Left cardiac atrium (tissue), 4 donors: Measurements from ENCODE around the gene PRKAR2B. TPM values are rescaled to one million over a fixed set of nuclear protein-coding genes. Genes with fewer than 3 reads are reported as not detected.

Source experiments
- ATAC-seq, 2 donors: fragments of 200-7000 bp; cut with Tn5 transposase; one replicate each; pipeline ENCODE4 v1.9.1; 2020; ENCODE audit warnings: mild to moderate bottlenecking in 2 of 2, moderate library complexity in 2 of 2
- DNase-seq: peaks from one replicate; pipeline ENCODE4 v3.0.0-alpha.2; 2020
- intact Hi-C, 2 donors: fragments of 100-400 bp; cut with DNase I; formaldehyde crosslinking; loops; one replicate each; pipeline versions ENCODE4 v1.14.1 to v1.15.1; 2022 to 2023
- total RNA-seq, 2 donors: library from RNA; stranded (reverse); fragmentation: NEBNext Ultra II Directional; extraction: Animal tissue kit (Norgen Biotek cat#: 25700); gene quantifications; one replicate each; pipeline ENCODE4 v1.2.1, GENCODE V29; 2021
- donor health status: DM: no; HTN: yes; CAD: no.
- donor health status: DM: no; HTN: yes; CAD: no; lungs with severe emphysema.
- donor health status: DM: yes; HTN: yes; CAD: no.
- donor health status: Dilated cardiomyopathy.

The PRKAR2B gene
- total RNA-seq, 2 donors from 2014 or later, result 52.2 to 78.2 TPM

DNA sequence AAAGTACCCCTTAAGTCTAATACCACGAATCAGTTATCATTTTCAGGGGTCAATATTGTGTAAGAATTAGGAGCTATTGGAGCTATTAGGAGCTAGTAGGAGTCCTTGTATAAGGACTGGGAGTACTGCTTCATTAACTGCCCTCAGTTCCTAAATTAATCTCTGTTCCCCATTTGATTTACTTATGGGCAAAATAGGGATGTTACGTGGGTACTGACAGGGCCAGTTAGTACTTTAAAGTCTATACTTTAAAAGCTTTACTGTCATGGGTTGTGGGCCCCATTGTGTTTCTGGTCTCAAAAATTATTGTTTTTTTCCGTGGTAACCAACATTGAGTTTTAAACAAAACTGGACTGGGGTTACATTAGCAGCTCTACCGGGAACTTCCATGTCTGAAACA lies 60.3 kb downstream of the PRKAR2B start:
- no peak for DNase-seq
- no peak for ATAC-seq
- intact Hi-C loops, result no loop called here

DNA sequence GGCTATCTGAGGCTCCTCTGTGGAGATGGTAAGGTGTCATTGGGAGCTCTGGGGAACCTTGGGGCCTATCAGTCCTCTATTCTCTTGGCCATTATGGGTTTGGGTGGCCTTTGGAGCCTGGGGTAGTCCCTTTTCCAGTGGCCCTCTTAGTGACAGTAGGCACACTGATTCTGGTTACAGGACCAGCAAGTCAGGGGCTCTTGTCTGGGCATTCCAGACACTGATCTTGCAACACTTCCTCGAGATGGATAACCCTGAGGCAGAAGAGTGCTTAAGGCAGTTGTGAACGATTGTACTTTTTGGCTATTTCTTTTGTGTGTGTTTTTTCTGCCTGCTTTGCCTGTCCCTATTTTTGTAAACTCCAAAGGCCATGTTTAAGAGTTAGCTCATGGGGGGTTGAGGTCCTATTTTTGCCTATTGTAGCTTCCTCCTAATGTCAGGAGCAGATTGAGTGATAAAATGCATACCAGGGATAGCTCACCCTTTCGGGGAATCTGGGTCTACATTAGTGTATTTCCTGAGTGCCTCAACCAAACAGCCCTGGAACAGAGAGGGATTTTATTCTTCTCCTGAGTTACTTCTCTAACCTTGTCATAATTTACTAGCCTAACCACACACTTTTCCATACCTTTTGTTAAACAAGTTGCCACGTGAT lies 61.2 kb downstream of the PRKAR2B start:
- intact Hi-C loops, result no loop called here
- ATAC-seq (no peak), DNase-seq (no peak)

DNA sequence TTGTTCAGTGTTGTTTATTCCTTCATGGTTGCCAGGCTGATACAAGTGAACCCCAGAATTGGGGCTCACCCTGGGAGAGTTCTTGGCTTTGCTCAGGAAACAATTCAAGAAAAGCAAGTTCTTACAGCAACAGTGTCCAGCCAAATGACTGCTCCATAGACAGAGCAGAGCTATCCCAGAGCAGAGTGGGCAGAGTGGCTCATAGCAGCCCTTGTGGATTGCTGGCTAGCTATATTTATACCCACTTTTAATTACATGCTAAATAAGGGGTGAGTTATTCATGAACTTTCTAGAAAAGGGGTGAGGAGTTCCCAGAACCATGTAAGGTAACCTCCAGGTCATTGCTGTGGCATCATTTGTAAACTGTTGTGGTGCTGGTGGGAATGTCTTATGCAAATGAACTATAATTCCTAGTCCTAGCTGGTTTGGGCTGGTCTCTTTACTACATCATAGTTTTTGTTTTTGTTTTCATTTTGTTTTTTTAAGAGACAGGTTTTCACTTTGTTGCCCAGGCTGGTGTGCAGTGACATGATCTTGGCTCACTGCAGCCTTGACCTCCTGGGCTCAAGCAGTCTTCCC lies 64.4 kb downstream of the PRKAR2B start:
- intact Hi-C loops, result no loop called here
- ATAC-seq (no peak), DNase-seq (no peak)

DNA sequence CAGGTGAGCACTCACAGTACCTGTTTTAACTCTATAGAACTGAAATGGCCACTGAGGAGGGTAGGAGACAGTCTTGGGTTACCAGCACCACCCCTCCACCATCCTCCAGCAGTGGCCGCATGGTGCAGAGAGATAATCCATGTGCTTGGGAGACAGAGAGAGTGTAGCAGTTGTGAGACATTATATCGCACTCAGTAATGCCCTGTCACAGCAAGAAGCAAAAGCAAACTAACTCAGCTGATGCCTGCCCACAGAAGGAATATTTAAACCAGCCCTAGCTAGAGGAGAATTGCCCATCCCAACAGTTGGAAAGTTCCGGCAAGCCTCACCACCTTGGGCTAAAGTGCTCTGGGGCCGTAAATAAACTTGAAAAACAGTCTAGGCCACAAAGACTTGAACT lies 65.5 kb downstream of the PRKAR2B start:
- DNase-seq (no peak), ATAC-seq (no peak)
- intact Hi-C loops, result no loop called here

DNA sequence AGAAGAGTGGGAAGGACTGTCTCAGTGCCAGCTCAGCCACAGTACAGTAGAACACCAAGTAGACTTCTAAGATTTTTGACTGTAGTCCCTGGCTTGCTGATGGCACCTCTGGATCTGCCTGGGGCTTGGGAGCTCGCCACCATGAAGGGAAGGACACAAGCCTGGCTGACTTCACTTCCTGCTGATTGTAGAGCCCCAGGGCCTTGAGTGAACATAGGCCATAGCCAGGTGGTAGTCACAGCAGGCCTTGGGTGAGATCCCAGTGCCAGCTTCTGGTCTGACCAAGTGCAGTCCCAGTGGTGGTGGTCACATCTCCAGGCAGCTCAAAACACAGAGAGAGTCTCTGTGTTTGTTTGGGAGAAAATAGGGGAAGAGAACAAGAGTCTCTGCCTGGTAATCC lies 66.7 kb downstream of the PRKAR2B start:
- DNase-seq, result no peak
- ATAC-seq, result no peak
- intact Hi-C loops, result no loop called here

DNA sequence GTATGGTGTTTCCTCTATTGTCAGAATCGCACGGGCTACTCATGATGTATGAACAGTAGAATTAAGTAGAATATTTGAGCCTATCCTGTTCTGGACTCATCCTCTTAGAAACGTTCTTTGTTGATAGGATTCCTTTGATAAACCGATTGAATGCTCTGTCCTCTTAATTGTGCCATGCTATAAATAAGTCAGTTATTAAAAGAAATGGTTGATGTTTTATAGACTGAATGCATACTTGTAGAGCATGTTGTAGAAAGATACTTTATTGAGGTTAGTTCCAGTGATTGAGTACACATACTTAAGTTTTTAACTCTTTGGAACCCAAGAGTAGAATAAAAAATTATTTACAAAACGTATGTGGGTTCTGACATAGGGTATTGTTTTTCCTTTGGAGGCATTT lies 69.4 kb downstream of the PRKAR2B start:
- ATAC-seq (no peak), DNase-seq (no peak)
- intact Hi-C loops, result no loop called here

DNA sequence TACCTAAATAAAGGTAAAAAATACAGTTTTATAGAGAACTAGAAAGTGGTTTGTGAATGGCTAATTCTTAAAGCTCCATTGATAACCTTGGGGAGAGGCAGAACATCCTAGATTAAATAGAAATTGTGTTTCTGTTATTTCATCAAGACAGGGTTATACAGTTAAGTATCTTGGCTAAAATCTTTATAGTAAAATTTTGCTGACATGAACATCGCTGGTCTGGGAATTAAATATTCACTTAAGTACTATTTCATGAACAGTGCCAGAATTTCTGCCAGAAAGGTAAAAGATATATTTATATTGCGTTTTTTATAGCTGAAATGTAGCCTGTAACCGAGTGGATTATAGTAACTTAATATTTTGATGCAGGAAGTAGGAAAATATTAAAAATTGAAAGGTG lies 70.6 kb downstream of the PRKAR2B start:
- no peak for ATAC-seq
- intact Hi-C loops, result no loop called here

DNA sequence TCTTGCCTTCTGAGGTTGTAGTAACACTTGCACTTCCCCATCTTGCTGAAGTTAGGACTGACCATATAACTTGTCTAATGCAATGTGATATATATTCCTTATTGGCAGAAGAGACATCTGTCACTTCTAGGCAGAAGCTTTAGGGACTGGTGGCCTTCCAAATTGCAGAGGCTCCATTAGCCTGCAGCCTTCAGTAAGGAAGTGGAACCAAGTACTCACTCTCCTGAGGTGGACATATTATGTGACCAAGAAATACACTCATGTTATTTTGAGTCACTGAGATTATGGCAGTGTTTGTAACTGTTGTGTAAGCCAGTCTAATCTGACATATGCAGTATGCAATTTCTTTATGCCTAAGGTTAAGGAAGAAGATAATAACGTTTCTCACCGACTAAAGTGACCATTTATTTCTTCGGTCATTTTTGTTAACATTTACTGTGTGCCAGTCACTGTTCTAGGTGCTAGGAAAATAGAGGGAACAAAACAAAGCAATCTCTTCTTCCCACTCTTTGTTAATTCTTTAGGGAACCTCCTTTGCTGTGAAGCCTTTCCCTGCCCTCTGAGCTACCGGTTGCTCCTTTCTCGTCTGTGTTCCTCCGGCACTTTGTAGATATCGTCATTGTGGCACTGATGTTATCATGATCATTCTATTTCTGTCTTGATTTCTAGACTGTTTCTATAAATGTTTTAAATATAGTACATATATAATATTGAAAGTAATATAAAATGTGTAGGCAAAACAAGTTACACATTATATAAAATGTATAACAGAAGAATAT lies 71.4 kb downstream of the PRKAR2B start:
- DNase-seq, result no peak
- ATAC-seq, result no peak
- intact Hi-C loops, result no loop called here

More for the DNA sequence above, 70.6 kb downstream of the PRKAR2B start:
- no peak for DNase-seq

DNA sequence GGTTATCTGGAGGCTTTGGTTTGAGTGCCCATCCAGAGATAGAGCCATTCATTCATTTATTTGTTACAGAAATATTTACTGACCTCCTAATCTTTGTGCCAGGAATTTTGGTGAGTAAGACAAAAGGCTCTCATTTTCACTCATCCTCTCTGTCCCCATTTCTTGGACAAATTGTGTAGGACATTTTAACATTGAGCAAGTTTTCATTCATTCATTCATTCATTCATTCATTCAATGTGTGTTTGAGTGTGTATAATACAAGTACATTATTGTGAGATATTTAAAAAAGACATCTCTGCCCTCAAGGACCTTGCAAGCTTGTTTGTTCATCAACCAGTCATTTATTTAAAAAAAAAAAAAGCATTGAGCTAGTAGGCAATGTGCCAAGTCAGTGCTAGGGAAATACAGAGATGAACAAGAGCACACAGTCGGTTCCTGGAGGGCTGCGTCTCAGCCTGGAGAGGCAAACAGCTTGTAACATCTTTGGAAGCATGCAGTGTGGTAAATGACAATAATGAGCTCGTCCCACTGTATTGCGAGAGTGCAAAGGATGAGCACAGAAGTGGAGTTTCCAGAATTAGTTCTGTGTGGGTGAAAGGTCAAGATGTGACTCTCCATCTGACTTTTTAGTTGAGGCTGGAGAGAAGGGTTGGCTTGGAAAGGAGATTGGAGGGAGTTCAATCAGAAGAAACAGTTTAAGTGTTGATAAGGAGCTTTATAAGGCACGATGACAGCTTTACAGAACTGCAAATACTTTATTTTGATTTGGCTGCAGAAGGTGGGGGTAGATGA lies 73.8 kb downstream of the PRKAR2B start:
- ATAC-seq (peak in 1 of 2 donors; percentile 53), DNase-seq (no peak)
- intact Hi-C loops, result no loop called here

DNA sequence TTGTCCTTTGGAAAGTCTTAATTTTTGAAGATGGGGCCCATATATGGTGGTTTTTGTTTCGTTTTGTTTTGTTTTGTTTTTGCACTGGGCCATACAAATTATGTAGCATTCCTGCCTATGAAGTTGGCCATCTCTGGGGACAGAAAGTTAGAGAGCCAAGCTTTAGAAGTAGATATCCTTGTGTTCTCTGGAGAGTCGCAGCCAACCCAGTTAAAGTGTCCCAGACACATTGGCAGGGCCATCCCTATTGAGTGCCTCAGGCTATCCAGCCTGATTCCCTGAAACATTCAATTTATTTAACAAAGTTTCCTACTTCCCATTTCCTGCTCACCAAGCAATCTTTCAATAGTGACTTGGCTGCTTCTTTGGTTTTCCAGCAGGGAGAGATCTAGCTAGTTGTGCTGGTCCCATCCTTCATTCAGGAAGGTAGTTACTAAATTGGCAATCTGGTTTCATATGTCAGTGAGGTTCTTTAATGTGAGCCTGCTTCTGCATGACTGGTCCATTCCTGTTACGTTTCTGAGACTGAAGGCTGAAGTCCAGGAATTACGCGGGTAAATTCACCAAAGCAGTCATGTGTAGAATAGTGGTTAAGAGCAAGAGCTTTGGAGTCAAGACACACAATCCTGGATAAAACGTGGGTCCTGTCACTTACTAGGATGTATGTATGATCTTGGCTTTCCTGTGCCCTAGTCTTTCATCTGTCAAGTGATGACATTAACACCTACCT lies 75.0 kb downstream of the PRKAR2B start:
- ATAC-seq, result peak in 1 of 2 donors; percentile 34
- intact Hi-C loops, result no loop called here
- no peak for DNase-seq

DNA sequence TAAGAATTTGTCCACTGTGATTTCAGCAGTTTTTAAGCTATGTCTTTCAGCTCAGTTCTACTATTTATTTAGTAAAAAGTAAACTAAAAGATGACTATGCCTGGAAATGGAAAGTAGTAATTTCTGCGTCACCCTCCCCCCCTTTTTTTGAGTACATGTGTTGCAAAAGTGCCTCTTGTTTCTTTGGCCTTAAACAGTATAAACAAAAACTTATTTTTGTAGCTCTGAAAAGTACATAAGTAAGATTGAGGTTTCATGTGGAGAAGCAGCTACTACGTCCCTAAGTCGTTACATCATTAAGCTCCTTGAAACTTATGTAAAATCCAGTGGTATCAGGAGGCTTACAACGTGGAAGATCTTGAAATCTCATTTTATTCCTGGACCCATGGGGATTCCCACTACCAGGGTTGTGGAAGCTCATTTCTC lies 78.0 kb downstream of the PRKAR2B start:
- DNase-seq (no peak), ATAC-seq (no peak)
- intact Hi-C loops, result no loop called here

DNA sequence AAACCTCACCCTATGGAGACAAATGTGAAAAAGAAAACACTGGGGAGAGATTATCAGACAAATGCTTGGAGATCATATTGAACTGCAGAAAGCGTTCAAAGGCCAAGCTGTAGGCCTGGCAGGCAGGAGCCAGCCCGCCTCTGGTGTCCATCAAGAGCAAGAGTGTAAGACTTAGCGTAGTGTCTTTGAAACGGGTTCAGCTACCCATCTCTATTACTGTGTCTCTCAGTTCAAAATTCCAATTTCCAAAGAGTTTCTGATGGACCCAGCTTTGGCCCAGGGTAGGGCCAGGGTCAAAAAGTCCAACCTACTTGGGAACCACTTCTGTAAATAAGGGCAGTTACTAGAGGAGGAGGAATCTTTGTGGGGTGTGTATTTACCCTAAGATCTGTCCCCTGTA lies 78.9 kb downstream of the PRKAR2B start:
- ATAC-seq, result no peak
- intact Hi-C loops, result no loop called here
- DNase-seq, result no peak

DNA sequence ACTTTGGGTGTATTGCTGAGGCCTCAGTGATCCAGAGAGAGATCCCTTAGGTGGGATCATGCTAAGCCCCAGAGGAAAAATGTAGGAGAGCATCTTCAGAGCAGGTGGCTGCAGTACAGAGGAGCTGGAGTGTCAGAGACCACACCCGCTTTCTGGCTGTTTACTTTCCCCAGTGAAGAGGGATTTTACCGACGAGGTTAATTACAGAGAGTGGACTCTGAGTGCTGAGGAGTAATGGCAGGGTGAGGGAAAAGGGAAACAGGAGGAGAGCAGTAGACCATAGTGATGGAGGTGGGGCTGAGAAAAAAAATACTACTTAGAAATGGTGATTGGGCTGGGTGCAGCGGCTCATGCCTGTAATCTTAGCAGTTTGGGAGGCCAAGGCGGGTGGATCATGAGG lies 81.0 kb downstream of the PRKAR2B start:
- DNase-seq, result no peak
- no peak for ATAC-seq
- intact Hi-C loops, result no loop called here

DNA sequence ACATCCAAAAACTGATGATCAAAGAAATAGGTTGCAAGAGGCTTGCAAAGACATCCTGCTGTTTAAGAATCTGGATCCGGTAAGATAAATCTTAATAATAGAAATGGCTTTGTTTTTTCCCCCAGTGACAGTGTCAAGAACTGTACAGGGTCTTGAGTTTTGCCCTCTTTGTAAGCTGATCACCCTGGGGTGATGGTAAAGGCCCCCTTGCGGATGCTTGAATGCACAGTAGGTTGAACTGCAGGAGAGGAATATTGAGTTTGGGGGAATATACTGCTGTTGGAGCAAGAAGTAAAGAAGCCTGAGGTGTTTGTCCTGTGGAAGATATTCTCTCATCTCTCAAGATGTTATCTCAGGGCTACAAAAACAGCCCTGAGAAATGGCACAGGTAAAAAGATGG lies 83.7 kb downstream of the PRKAR2B start:
- intact Hi-C loops, result no loop called here
- no peak for ATAC-seq
- no peak for DNase-seq

DNA sequence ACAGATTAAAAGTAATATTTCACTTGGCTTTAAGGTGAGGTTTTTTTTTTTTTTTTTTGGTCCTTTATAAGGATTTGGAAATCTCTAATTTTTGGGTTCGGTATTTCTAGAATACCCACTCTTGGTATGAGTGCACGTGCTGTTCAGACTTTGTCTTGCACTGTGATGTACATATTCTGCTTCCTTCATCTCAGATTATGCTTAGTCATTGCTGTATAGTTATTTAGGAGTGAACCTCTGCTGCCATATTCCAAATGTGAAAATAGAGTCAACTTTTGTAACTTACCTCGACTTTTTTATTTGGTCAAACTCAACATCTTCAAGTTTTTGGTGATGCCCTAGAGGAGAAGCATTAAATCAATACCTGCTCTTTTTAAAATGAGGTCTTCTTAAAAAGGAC lies 84.2 kb downstream of the PRKAR2B start:
- DNase-seq (no peak), ATAC-seq (no peak)
- intact Hi-C loops, result no loop called here

DNA sequence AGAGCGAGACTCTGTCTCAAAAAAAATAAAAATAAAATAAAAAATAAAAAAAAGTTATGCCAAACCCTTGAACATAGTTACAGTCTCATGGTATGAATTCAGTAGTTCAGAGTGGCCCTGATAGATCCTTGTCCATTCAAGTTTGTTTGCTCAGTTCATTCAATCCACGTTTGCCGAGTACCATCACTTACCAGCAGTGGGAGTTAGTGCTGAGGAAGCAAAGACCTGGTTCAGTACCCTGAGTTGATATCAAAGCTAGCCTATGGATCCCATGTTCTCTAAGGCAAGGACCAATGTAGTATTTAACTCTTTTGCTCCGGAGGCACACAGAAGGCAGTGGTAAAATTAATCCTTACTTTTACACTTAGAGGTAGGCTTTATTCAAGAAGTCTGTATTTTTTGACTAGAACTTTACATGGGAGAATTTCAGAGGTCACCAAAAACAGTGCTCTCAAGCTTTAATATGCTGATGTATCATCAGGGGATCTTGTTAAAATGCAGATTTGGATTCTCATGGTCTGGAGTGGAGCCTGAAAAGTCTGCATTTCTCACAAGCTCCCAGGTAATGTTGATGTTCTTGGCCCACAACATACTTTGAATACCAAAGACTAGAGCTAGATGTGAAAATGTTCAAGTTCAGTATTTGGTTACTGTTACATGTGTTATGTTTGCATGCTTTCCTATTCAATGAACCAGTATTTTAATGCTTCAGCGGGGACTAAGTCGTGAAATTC lies 86.1 kb downstream of the PRKAR2B start:
- intact Hi-C loops, result no loop called here
- no peak for ATAC-seq
- no peak for DNase-seq

DNA sequence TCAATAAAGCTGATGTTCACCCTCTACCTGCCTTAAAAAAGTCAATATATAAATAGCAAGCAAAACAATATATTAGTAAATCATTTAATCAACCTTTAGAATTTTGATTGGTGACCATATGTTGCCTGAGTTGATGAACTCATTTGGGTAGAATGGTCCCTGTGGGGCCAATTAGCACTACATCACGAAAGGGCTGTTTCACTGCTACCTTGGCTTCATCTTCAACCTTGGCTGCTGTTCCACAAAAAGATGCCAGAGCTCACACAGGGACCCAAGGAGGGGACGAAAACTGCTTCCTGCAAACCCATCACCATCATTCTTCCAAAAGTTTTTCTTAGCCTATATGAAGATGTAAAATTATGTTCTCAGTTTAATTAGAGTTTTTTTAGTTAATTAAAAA lies 88.9 kb downstream of the PRKAR2B start:
- intact Hi-C loops, result no loop called here
- ATAC-seq, result no peak
- no peak for DNase-seq

DNA sequence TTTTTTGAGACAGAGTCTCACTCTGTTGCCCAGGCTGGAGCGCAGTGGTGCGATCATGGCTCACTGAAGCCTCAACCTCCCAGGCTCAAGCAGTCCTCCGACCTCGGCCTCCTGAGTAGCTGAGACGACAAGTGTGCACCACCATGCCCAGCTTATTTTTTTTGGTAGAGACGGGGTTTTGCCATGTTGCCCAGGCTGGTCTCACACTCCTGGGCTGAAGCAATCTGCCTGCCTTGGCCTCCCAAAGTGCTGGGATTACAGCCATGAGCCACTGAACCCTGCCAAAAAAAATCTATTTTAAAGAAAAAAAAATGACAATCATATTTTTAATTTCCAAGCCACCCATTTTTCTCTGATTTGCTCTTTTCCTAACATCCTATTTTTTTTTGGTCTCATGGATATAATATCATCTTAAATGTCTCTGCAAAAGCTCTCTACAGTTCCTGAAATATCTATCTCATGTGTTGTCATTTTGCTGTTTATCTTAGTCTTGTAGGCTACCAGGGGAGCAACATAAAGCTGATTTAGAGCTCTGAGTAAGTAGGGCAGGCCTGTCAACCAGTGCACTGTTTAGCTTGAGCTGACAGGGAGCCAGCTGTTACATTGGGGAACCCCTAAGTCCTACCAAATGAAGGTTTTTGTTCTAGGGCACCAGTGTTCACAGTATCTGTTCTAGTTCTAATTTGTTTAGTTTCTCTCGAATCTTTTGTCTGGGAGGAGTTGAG lies 94.4 kb downstream of the PRKAR2B start:
- ATAC-seq, result no peak
- intact Hi-C loops, result no loop called here

More for the DNA sequence above, 94.4 kb downstream of the PRKAR2B start:
- DNase-seq, result no peak
